ENCODE results near the gene FAM209A.
"Not testable (repeated sequence)": the region's sequence is repeated elsewhere in the genome, so short reads cannot be mapped to it uniquely, and the experiment has no call there.

The FAM209A gene

DNA sequence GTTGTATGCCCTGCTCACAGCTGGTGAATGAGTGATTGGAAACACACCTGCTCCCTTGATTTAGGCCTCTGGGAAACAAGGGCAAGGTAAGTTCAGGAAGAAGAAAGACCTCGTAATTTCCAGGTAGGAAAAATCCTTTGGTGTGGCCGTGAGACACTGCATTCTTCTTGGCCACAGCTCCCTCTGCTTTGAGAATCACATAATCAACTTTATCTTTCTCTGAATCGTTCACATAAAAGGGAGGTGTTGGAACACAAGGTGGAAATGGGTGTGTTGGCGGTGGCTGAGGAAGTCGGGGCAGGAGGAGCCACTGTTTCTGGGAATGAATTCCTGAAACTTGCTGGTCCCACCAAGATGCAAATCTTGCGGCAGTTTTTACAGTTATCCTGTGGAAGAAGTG lies 34.4 kb downstream of the FAM209A start:
- no peak for DNase-seq (ENCODE audit: low spot score)
- in situ Hi-C loops (cut with MboI; ENCODE audit: low pct_unique_long_range_greater_than_20kb, low sequenced_read_pairs, unreplicated experiment), result no loop called here
- TF ChIP-seq, protein P1, sequence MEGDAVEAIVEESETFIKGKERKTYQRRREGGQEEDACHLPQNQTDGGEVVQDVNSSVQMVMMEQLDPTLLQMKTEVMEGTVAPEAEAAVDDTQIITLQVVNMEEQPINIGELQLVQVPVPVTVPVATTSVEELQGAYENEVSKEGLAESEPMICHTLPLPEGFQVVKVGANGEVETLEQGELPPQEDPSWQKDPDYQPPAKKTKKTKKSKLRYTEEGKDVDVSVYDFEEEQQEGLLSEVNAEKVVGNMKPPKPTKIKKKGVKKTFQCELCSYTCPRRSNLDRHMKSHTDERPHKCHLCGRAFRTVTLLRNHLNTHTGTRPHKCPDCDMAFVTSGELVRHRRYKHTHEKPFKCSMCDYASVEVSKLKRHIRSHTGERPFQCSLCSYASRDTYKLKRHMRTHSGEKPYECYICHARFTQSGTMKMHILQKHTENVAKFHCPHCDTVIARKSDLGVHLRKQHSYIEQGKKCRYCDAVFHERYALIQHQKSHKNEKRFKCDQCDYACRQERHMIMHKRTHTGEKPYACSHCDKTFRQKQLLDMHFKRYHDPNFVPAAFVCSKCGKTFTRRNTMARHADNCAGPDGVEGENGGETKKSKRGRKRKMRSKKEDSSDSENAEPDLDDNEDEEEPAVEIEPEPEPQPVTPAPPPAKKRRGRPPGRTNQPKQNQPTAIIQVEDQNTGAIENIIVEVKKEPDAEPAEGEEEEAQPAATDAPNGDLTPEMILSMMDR (IDR thresholded peaks at IDR 0.05; ENCODE audit: extremely low read depth, insufficient read depth, missing control alignments), result no peak

DNA sequence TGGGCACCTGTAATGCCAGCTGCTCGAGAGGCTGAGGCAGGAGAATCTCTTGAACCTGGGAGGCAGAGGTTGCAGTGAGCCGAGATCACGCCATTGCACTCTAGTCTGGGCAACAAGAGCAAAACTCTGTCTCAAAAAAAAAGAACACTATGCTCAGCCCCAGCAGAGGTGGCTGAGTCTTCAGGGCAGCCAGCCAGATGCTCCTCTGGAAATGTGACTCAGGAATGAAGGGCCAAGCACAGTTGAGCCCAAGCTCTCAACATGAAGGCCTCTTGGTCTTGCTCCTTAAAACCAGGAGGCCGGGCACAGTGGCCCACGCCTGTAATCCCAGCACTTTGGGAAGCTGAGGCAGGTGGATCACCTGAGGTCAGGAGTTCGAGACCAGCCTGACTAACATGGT lies 40.0 kb downstream of the FAM209A start:
- in situ Hi-C loops (cut with MboI; ENCODE audit: low pct_unique_long_range_greater_than_20kb, low sequenced_read_pairs, unreplicated experiment); DNase-seq (ENCODE audit: low spot score): not testable (repeated sequence)

DNA sequence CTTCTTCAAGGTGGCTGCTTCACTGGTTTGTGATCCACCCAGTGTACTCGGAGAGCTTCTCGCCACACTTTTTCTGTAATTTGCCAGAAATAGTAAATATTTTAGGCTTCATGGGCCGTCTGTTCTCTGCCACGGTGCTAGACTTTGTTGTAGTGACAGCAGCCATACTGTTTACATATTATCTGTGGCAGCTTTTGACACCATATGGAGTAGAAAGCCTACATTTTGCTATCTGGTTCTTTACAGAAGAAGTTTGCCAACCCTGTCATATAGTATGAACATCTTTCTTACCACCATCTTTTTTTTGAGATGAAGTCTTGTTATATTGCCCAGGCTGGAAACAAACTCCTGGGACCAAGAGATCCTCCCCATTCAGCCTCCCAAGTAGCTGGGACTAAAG lies 41.0 kb downstream of the FAM209A start:
- in situ Hi-C loops (cut with MboI; ENCODE audit: low pct_unique_long_range_greater_than_20kb, low sequenced_read_pairs, unreplicated experiment), result no loop called here
- TF ChIP-seq, protein P1 (IDR thresholded peaks at IDR 0.05; ENCODE audit: extremely low read depth, insufficient read depth, missing control alignments), result no peak
- no peak for DNase-seq (ENCODE audit: low spot score)

DNA sequence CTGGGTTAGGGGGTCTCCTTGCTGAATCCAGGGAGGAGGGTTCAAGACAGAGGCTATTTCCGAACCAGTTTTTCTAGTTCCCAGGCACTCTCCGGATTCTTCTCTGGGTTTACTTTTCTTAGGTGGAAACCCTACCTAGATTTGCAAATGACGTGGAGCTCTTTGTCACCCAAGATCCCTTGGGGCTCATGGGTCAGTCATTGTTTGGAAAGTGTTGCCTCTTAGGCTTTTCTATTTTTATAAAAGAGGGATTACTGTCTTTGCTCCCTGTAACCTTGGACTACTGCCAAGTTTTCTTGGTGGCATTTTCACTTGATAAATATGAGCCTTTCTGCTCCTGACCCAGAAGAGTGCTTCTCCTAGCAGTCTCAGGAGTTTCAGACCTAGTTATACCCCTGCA lies 42.1 kb downstream of the FAM209A start:
- TF ChIP-seq, protein P1 (IDR thresholded peaks at IDR 0.05; ENCODE audit: extremely low read depth, insufficient read depth, missing control alignments), result no peak
- in situ Hi-C loops (cut with MboI; ENCODE audit: low pct_unique_long_range_greater_than_20kb, low sequenced_read_pairs, unreplicated experiment), result no loop called here
- DNase-seq (ENCODE audit: low spot score), result no peak

DNA sequence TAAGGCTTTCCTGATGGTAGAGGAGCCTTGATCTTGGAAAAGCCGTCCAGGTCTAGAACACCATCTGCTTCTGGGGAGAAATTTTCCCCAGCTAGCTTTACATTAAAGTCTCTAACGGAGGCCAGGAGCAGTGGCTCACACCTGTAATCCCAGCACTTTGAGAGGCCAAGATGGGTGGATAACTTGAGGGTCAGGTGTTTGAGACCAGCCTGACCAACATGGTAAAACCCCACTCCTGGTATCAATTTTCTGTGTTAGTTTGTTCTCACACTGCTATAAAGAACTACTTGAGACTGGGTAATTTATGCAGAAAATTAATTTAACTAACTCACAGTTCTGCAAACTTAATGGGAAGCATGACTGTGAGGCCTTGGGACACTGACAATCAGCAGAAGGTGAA lies 46.3 kb downstream of the FAM209A start:
- TF ChIP-seq, protein P1 (IDR thresholded peaks at IDR 0.05; ENCODE audit: extremely low read depth, insufficient read depth, missing control alignments), result no peak
- DNase-seq (ENCODE audit: low spot score), result no peak
- in situ Hi-C loops (cut with MboI; ENCODE audit: low pct_unique_long_range_greater_than_20kb, low sequenced_read_pairs, unreplicated experiment), result no loop called here

DNA sequence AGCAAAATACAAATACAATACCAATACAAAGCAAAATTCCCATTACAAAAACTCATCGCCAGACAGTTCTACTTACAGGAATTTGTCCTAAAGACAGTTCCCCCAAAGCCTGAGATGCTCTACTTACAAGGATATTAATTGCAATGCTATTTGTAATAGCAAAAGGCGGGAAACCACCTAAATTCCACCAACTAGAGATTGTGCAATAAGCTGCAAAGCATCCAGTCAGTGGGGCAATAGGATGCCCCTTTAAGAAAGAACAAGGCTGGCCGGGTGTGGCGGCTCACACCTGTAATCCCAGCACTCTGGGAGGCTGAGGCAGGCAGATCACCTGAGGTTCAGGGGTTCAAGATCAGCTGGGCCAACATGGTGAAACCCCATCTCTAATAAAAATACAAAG lies 47.6 kb downstream of the FAM209A start:
- in situ Hi-C loops (cut with MboI; ENCODE audit: low pct_unique_long_range_greater_than_20kb, low sequenced_read_pairs, unreplicated experiment), result no loop called here
- TF ChIP-seq, protein P1 (IDR thresholded peaks at IDR 0.05; ENCODE audit: extremely low read depth, insufficient read depth, missing control alignments), result no peak
- no peak for DNase-seq (ENCODE audit: low spot score)

DNA sequence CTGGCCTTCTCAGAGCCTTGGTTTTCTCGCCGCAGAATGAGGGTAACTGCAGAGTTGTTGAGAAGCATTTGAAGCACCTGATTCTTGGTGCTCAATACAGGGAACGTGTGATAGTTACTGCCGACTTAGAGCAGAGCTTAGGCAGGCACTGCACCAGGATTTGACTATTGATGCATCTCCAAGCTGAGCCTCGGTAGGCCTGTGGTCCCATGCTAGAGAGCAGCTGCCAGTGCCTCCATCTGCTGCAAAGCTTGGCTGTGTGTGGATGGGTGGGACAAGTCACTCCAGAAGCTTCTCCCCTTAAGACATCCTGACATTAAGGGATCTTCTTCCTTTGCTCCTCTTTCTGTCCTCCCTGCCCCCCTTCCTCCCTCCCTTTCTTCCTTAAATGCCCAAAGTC lies 49.4 kb downstream of the FAM209A start:
- in situ Hi-C loops (cut with MboI; ENCODE audit: low pct_unique_long_range_greater_than_20kb, low sequenced_read_pairs, unreplicated experiment), result no loop called here
- TF ChIP-seq, protein P1 (IDR thresholded peaks at IDR 0.05; ENCODE audit: extremely low read depth, insufficient read depth, missing control alignments), result no peak
- no peak for DNase-seq (ENCODE audit: low spot score)

Data from GM13977 (cell line).